Fibroblast of villous mesenchyme (primary cell): ENCODE results near the gene SMCHD1. TPM values are rescaled to one million over a fixed set of nuclear protein-coding genes. Genes with fewer than 3 reads are reported as not detected.
"Not testable (repeated sequence)": the region's sequence is repeated elsewhere in the genome, so short reads cannot be mapped to it uniquely, and the experiment has no call there.

Source experiments
- DNase-seq: peaks from one replicate; pipeline ENCODE4 v3.0.0-alpha.2; 2010; ENCODE audit warnings: low read depth
- H3K4me3 ChIP-seq: 2 replicates; pipeline ENCODE4 v1.5.1; 2011; ENCODE audit warnings: low read depth, mild to moderate bottlenecking, low read length
- CTCF ChIP-seq: IDR thresholded peaks from 2 replicates; pipeline ENCODE4 v1.5.1; 2012; ENCODE audit warnings: low read depth, mild to moderate bottlenecking, low read length; ENCODE audit not compliant: insufficient read depth
- total RNA-seq: library from RNA; depleted of rRNA; stranded (reverse); fragments of >200 nt; gene quantifications from 2 replicates; pipeline ENCODE4 v1.2.3, GENCODE V29; 2012

SMCHD1 gene
- total RNA-seq, 1 donor: 104 TPM

DNA sequence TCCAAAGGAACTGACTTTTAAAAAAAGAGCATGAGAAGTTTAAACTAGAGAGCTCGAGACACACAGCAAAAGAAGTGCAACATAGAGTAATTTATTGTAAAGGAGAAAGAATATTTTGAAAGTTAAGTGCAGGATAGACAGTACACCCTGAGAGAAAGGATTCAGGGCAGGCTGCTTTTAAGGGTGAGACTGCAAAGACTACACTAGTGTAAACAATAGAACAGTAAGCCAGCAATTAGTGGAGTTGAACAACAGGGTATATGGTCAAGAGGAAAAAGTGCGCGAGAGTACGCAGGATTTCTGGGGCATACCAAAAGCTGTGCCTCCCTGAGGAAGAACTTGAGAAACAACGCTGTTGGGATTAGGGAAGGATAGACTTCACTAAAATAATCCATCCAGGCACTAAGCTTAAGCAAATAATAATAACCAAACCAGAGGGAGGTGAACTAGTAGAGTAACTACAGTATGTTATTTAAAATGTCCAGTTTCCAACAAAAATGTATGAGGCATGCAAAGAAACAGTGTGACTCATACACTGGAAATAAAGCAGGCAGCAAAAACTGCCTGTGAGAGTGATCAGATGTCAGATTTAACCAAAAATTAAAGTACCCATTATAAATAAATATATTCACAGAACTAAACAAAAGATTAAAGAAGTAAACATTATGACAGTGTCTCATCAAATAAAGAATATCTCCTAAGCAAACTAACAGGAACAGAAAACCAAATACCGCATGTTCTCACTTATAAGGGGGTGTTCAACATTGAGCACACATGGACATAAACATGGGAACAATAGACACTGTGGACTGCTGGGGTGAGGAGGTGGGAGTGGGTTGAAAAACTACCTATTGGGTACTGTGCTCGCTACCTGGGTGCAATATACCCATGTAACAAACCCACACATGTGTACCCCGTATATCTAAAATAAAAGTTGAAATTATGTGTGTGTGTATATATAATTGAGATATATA lies 150.7 kb downstream of the SMCHD1 start:
- H3K4me3 ChIP-seq: no peak overlapping the region
- no peak for TF ChIP-seq CTCF
- DNase-seq: peak; percentile 35

- not testable (repeated sequence) for DNase-seq, H3K4me3 ChIP-seq
Measured at GRCh38 chr18:2808640-2809039, 153.1 kb downstream of the SMCHD1 start.

DNA sequence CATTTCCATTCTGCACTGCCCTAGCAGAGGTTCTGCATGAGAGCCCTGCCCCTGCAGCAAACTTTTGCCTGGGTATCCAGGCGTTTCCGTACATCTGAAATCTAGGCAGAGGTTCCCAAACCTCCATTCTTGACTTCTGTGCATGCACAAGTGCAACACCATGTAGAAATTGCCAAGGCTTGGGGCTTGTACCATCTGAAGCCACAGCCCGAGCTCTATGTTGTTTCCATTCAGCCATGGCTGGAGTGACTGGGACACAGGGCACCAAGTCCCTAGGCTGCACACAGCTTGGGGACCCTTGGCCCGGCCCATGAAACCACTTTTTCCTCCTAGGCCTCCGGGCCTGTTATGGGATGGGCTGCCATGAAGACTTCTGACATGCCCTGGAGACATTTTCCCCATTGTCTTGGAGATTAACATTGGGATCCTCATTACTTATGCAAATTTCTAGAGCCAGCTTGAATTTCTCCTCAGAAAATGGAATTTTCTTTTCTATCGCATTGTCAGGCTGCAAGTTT lies 154.2 kb downstream of the SMCHD1 start:
- not testable (repeated sequence) for DNase-seq, H3K4me3 ChIP-seq

DNA sequence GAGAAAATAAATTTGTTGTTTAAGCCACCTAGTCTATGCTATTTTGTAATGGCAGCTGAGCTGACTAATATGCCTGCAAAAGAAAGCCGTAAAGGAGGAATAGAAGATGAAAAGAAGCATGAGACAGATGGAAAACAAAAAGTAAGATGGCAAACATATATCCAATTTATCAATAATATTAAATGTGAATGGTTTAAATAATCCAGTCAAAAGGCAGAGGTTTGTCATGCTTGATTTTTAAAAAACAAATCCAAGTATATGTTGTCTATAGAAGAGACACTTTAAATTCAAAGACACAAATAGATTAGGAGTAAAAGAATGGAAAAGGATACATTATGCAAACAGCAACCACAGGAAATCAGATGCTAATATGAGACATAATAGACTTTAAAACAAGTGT lies 155.9 kb downstream of the SMCHD1 start:
- no peak for DNase-seq
- H3K4me3 ChIP-seq: no peak overlapping the region
- TF ChIP-seq CTCF: no peak

DNA sequence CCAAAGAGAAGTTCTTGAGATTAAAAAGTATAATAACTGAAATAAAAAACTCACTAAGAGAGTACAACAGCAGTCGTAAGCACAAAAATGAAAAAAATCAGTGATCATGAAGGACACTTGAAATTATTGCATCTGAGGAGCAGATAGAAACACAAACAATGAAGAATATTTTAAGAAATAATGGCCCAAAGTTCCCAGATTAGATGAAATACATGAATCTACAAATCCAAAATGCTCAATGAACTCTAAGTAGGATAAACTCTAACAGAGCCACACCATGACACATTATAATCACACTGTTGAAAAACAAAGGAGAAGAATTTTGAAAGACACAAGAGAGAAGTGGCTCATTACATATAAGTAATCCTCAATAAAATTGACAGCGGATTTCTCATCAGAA lies 159.4 kb downstream of the SMCHD1 start:
- H3K4me3 ChIP-seq: no peak overlapping the region
- no peak for TF ChIP-seq CTCF
- DNase-seq: no peak

- no peak overlapping the region for H3K4me3 ChIP-seq
- no peak for DNase-seq
- TF ChIP-seq CTCF: no peak
Measured at GRCh38 chr18:2818281-2818680, 162.8 kb downstream of the SMCHD1 start.

DNA sequence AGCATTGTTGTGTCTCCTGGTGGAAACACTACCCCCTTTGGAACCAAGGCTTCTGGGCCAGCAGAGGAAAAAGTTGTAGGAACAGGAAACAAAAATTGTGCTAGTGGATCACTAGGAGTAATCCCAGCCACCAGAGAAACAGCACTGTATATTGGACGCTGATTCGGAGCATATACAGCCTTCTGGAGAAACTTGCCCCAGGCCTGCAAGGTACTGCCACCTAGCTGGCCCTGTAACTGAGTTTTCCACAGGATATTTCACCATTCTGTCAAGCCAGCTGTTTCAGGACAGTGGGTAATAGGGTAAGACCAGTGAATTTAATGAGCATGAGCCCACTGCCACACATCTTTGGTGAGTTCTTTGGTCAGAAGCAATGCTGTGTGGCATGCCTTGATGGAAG lies 166.2 kb downstream of the SMCHD1 start:
- no peak overlapping the region for H3K4me3 ChIP-seq
- no peak for TF ChIP-seq CTCF
- DNase-seq: no peak
